ENCODE data around the gene KIF12. TPM values are rescaled to one million over a fixed set of nuclear protein-coding genes. Genes with fewer than 3 reads are reported as not detected.

Gene KIF12
- total RNA-seq, 2 experiments from 2014 or later, result not detected

GRCh38 chr9:114122136-114123027 lies 23.3 kb upstream of the KIF12 start:
- Mint-ChIP-seq H3K4me3 (no peak overlapping the region), H3K9me3 (ENCODE audit: low read depth) (no peaks in the 10 kb centered on the region), H3K4me1 (no peaks in the 10 kb centered on the region), H3K27ac (no peak overlapping the region), H3K27me3 (peaks cover 19% of the 10 kb centered on the region), H3K36me3 (ENCODE audit: low read depth) (no peaks in the 10 kb centered on the region)
- DNase-seq (no peak), ATAC-seq (no peak)
- ChIA-PET CTCF (interaction anchor here (0.7 kb wide), 1 partner anchor 26 kb away, joined by 3 read pairs; no protein-coding TSS in a partner anchor), POLR2A (no interaction called here)
- intact Hi-C loops (cut with DNase I, micrococcal nuclease), result no loop called here

DNA sequence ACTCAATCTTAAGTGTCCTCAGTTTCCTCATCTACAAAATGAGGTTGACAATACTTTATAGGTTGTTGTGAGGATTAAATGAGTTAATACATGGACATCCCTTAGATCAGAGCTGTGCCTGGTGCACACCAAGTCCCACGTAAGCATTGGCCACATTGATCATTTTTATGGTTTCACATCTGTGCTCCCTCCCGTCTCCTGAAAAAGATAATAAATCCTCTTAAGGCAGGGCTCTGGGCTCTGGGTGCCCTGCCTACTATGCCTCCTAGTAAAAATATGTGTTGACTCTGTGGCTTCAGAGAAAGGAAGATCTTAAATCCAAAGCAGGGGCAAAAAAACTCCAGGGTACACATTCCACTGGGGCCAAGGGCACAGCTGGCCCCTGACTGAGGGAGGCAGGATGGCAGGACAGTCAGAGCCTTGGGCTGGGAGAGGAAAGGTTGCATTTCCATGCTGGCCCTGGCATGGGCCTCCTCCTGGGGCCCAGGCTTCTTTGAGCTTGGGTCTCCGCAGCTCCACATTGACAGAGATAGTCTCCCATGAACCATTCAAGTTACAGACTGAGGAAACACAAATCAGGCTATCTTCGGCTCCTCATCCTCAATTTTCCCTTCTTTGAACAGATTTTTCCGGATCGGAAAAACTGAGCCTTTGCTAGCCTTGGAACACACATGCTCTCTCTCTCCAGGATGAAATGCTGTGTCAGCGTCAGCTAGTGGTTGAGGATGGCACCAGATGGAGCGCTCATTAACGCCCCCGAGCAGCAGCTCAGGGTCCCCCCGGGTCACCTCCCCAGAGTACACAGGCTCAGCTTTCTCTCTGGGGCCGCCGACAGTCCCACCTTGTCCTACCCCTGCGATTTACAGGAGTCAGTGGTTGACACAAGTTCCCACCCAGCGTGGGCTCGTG lies 22.4 kb upstream of the KIF12 start:
- DNase-seq (no peak), ATAC-seq (no peak)
- ChIA-PET POLR2A (no interaction called here), CTCF (interaction anchor here (0.6 kb wide), 1 partner anchor 12 kb away, joined by 3 read pairs; no protein-coding TSS in a partner anchor)
- Mint-ChIP-seq H3K27me3 (peaks cover 22% of the 10 kb centered on the region), H3K9me3 (ENCODE audit: low read depth) (no peaks in the 10 kb centered on the region), H3K36me3 (ENCODE audit: low read depth) (no peaks in the 10 kb centered on the region), H3K4me1 (no peaks in the 10 kb centered on the region), H3K4me3 (no peak overlapping the region), H3K27ac (no peak overlapping the region)
- intact Hi-C loops (cut with DNase I, micrococcal nuclease), result no loop called here

DNA sequence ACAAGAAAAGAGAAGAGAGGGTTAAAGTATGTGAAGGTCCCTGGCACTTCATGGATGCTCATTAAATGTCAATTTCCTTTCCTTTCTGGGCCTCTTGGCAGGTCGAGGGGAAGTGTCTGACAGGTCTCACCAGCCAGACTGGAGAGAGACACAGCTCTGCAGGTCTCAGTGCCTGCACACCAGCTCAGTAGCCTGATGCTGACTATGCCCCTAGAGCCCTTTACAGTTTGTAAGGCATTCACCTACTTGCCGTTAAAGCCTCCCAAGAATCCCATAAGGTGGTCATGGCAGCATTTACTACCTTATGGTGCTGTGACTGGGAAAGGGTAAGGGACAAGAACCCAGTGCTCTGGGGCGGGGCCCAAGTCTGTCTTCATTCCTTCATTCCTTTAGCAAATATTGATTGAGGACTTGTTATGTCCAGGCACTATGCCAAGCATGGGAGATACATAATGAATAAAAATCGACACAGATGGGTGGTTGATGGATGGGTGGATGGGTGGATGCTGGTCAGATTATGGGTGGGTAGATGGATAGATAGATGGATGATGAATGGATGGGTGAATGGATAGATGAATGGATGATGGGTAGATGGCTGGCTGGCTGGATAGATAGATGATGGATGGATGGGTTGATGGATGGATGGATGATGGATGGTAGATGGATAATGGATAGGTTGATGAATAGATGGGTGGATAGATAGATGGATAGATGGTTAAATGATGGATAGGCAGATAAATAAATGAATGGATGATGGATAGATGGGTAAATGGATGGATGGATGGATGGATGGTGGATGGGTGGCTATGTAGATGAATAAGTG lies 21.3 kb upstream of the KIF12 start:
- Mint-ChIP-seq H3K4me1 (no peaks in the 10 kb centered on the region), H3K27me3 (peaks cover 22% of the 10 kb centered on the region), H3K36me3 (ENCODE audit: low read depth) (no peaks in the 10 kb centered on the region), H3K9me3 (ENCODE audit: low read depth) (no peaks in the 10 kb centered on the region), H3K27ac (no peak overlapping the region), H3K4me3 (no peak overlapping the region)
- no peak for DNase-seq
- intact Hi-C loops (cut with DNase I, micrococcal nuclease), result no loop called here
- ChIA-PET POLR2A (no interaction called here), CTCF (no interaction called here)
- ATAC-seq, result no peak

- peaks cover 22% of the 10 kb centered on the region for H3K27me3 Mint-ChIP-seq
- H3K36me3 Mint-ChIP-seq (ENCODE audit: low read depth), result no peaks in the 10 kb centered on the region
- DNase-seq (no peak), ATAC-seq (no peak)
- intact Hi-C loops (cut with DNase I, micrococcal nuclease), result no loop called here
- H3K9me3 Mint-ChIP-seq (ENCODE audit: low read depth), result no peaks in the 10 kb centered on the region
- H3K4me3 Mint-ChIP-seq, result no peak overlapping the region
- H3K27ac Mint-ChIP-seq, result no peak overlapping the region
- ChIA-PET CTCF (no interaction called here), POLR2A (no interaction called here)
- no peaks in the 10 kb centered on the region for H3K4me1 Mint-ChIP-seq
Observed at GRCh38 chr9:114119242-114120191, 20.4 kb upstream of the KIF12 start.

- intact Hi-C loops (cut with DNase I, micrococcal nuclease), result no loop called here
- CTCF ChIA-PET, result interaction anchor here (0.8 to 1.1 kb wide), 2 partner anchors 10 to 38 kb away, joined by 3 to 4 read pairs; no protein-coding TSS in a partner anchor
Observed at GRCh38 chr9:114117996-114118830, 19.1 kb upstream of the KIF12 start.

GRCh38 chr9:114117614-114117995 lies 18.5 kb upstream of the KIF12 start:
- POLR2A ChIA-PET, result no interaction called here
- CTCF ChIA-PET, result interaction anchor here (0.8 to 1.1 kb wide), 2 partner anchors 9 to 38 kb away, joined by 3 to 4 read pairs; no protein-coding TSS in a partner anchor

More at GRCh38 chr9:114117996-114118830, 19.1 kb upstream of the KIF12 start:
- no peak overlapping the region for H3K27ac Mint-ChIP-seq
- peaks cover 31% of the 10 kb centered on the region for H3K27me3 Mint-ChIP-seq
- H3K36me3 Mint-ChIP-seq (ENCODE audit: low read depth), result no peaks in the 10 kb centered on the region
- no peak overlapping the region for H3K4me3 Mint-ChIP-seq
- no peak for DNase-seq
- POLR2A ChIA-PET, result no interaction called here
- no peak for ATAC-seq
- H3K9me3 Mint-ChIP-seq (ENCODE audit: low read depth), result no peaks in the 10 kb centered on the region
- H3K4me1 Mint-ChIP-seq, result no peaks in the 10 kb centered on the region

DNA sequence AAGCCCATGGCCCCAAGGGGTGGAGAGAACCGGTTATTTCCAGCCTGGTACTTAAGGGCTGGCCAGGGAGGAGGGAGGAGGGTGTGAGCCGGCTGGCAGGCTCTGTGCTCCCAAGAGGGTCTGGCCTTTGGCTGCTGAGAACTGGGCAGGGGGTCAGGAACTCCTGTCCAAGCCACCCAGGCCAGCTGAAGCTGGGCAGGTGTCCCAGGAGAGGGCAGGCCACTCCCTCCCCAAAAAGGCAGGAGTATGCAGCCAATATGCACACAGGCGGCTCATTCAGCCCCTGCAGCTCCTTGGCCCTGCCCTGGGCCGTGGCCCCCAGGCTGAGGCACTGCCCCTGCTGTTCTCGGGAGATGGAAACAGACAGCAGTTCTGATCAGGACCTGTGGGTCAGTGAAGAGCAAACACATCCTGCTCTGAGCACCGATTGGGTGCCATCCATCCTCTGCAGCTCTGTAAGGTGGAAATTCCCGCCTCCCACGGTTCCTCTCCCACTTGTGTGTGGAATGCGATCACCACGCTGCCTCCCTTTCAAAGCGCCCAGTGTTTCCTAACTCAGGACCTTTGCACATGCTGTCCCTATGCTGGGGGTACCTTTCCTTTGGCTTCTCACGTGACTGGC lies 17.1 kb upstream of the KIF12 start:
- ATAC-seq (no peak), DNase-seq (no peak)
- H3K27ac Mint-ChIP-seq, result no peak overlapping the region
- H3K9me3 Mint-ChIP-seq (ENCODE audit: low read depth), result no peaks in the 10 kb centered on the region
- H3K36me3 Mint-ChIP-seq (ENCODE audit: low read depth), result no peaks in the 10 kb centered on the region
- intact Hi-C loops (cut with DNase I, micrococcal nuclease), result no loop called here
- H3K27me3 Mint-ChIP-seq, result peaks cover 34% of the 10 kb centered on the region
- H3K4me1 Mint-ChIP-seq, result no peaks in the 10 kb centered on the region
- H3K4me3 Mint-ChIP-seq, result no peak overlapping the region
- ChIA-PET POLR2A (no interaction called here), CTCF (interaction anchor here (0.7 to 1.7 kb wide), 2 partner anchors 8 to 766 kb away, joined by 3 read pairs; no protein-coding TSS in a partner anchor)

More at GRCh38 chr9:114117614-114117995, 18.5 kb upstream of the KIF12 start:
- Mint-ChIP-seq H3K27me3 (peaks cover 34% of the 10 kb centered on the region), H3K4me3 (no peak overlapping the region), H3K36me3 (ENCODE audit: low read depth) (no peaks in the 10 kb centered on the region), H3K9me3 (ENCODE audit: low read depth) (no peaks in the 10 kb centered on the region), H3K4me1 (no peaks in the 10 kb centered on the region), H3K27ac (no peak overlapping the region)
- DNase-seq (no peak), ATAC-seq (no peak)
- intact Hi-C loops (cut with DNase I, micrococcal nuclease), result no loop called here

DNA sequence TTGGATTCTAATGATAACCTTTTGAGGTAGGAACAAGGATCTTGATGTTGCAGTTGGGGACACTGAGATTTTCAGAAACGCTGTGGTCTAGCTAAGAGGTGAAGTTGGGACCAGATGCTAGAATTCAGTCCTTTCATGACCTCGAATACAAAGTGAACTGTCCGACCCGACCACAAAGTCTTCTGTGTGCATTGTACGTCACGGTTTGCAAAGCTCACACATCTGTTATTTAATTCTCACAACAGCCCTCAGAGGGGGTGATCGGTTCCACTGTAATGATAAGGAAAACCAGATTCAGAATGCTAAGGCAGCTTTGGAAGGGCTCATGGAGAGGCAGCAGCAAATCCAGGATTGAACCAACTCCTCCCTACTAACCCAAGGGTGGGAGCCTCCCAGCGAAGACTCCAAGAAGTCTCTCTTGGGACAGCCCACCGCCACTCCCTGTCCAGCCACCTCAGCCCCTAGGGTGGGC lies 16.6 kb upstream of the KIF12 start:
- Mint-ChIP-seq H3K9me3 (ENCODE audit: low read depth) (no peaks in the 10 kb centered on the region), H3K36me3 (ENCODE audit: low read depth) (no peaks in the 10 kb centered on the region), H3K4me1 (no peaks in the 10 kb centered on the region), H3K27me3 (peaks cover 32% of the 10 kb centered on the region), H3K27ac (no peak overlapping the region), H3K4me3 (no peak overlapping the region)
- POLR2A ChIA-PET, result no interaction called here
- DNase-seq, result no peak
- ATAC-seq, result no peak
- intact Hi-C loops (cut with DNase I, micrococcal nuclease), result no loop called here
- CTCF ChIA-PET, result interaction anchor here (0.7 to 1.7 kb wide), 2 partner anchors 7 to 325 kb away, joined by 3 read pairs; no protein-coding TSS in a partner anchor

DNA sequence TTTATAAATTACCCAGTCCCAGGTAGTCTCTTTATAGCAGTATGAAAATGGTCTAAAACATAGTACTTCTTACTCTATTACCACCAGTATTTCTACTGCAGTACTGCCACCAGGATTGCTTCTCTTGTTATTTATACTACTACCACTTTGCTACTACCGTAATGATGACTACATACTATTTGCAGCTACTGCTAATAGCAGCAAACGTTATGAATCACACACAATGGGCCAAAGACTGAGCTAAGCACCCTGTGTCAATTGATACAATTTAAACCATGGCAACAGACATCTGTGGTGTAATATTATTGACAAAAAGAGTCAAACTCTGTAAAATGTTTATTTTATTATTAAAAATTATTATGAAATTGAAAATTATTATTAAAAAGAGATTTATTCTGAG lies 15.3 kb upstream of the KIF12 start:
- no peaks in the 10 kb centered on the region for H3K36me3 Mint-ChIP-seq (ENCODE audit: low read depth)
- ChIA-PET POLR2A (no interaction called here), CTCF (interaction anchor here (0.6 kb wide), 1 partner anchor 24 kb away, joined by 3 read pairs; no protein-coding TSS in a partner anchor)
- H3K4me3 Mint-ChIP-seq, result no peak overlapping the region
- no peak overlapping the region for H3K27ac Mint-ChIP-seq
- no peaks in the 10 kb centered on the region for H3K9me3 Mint-ChIP-seq (ENCODE audit: low read depth)
- H3K4me1 Mint-ChIP-seq, result no peaks in the 10 kb centered on the region
- H3K27me3 Mint-ChIP-seq, result peaks cover 32% of the 10 kb centered on the region
- intact Hi-C loops (cut with DNase I, micrococcal nuclease), result no loop called here
- no peak for DNase-seq
- no peak for ATAC-seq

Data from activated CD4-positive, alpha-beta T cell treated with anti-CD3 and anti-CD28 coated beads for 36 hours (primary cell).